Cerebellar cortex (tissue), 1 donor: ENCODE measurements around the gene DSTN.

Experiments
- DNase-seq: peaks from one replicate; pipeline ENCODE4 v3.0.0-alpha.2; 2015; ENCODE audit warnings: low spot score

Gene DSTN

DNA sequence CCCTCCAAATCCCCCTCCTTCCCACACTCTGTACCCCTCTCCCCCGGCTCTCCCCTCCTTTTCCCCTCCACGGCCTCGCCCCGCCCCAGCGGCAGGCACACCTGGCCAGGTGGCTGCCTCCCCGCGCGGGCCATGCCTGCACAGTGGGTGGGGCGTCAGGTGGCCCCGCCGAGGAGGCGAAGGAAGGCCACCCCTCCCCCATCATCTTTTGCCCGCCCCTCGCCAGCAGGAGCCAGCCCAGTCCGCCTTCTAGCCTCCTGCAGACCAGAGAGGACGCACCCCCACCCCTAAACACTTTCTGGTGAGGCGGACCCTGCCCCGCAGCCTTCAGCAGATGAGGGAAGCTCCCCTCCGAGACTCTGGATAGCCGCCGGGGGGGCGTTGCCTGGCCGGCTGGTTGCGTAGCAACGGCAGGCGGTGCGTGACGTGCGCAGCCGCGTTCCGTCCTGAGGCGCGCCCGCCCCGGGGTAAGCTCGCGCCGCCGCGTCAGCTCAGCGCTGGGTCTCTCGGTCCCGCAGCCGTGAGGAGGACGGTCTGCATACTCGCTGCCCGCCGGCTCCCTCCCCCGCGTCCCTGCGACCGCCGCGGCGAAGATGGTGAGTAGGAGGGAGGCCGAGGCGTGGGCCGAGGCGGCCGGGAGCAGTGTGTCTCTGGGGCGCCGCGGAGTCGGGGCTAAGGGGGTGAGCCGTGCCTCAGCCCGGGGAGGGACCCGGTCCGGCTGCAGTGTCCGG, at the start of gene DSTN:
DSTN (plus strand) TSS at position 460 of the 731 bp plus-strand sequence; CDS start at position 594, 134 bp downstream.
- peak; percentile 92 for DNase-seq

DNA sequence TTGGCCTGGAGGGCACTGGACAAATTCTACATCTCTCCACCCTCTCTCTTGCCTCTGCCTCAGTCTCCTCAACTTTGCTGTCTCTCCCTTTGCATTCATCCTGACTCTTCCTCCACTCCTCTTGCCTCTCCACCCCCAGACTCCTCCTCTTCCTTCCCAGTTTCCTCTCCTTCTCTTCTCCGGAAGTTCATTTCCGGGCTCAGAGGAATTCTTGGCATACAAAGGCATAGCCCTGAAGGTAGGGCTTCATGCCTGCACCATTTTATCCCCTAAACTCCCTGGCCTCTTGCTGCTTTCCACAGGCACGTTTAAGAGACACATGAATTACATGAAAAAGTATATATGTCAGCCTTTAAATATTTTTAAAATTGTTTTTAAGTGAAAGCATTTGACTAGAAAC, 49.3 kb upstream of the DSTN start:
- no peak for DNase-seq

DNA sequence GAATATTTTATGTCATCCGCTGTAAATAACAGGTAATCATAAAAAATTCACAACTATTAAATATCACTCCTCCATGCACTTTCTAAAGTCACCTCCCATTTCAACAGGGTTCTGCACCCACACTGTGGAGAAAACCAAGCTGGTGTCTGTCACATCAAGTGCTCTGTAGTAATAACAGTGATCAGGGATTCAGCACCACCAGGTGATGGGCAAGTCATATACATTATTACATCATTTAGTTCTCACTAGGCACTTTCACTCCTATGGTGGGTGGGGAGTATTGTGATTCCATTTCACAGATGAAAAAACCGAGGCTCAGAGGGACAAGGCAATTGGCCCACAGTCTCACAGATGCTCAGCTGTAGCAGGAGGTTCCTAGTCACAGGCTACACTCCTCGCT, 47.3 kb upstream of the DSTN start:
- no peak for DNase-seq

DNA sequence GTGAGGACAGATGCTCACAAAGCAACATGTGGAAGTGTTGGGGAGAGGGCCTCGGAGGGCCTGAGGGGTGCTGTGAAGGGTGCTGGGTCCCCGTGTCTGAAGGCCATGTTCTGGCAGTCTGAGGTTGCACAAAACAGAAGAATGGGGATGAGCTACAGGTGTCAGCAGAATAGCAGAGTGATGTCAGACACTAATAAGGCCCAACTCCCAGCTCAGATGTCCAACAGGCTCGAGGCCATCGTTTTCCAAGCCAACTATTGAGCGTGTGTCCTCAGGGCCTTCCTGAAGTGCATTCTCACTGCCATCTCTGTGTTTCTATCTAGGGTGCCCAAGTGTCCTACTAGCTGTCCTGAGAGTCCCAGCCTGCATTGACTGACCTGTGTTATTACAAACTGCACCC, 46.5 kb upstream of the DSTN start:
- no peak for DNase-seq

DNA sequence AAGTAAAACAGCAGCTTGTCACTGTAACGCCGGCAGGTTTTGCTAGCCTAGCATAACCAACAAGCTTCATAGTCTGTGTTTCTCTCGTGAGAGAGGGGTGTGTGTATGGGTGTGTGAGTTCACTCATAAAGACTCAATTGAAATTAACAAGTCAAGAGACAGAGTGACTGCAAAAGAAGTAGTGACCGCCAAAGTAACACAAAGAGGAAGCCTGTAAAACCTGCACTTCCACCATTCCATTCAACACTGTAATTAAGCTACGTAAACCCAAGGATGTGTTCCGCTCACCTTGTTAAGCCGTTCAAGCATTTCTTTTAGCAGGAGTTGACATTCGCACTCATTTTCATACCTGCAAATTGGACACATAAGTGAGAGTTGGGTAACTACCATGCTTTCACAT, 45.3 kb upstream of the DSTN start:
- no peak for DNase-seq

DNA sequence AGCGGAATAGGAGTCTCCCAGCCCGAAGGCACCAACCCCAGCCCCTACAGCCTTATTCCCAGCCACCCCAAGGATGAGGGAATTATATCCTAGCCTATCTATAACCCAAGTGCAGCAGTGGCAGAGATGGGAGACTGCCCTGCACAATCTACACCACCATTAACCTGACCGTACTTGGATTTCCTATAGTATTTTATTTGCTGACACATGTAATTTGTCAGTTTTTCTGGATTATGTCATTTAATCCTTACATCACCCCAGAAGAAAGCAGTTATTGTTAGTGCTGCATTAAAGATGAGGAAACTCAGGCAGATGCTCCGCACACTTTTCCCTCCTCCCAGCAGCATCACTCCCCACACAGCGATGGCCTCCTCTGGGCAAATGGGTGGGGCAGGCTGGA, 44.7 kb upstream of the DSTN start:
- DNase-seq: no peak

DNA sequence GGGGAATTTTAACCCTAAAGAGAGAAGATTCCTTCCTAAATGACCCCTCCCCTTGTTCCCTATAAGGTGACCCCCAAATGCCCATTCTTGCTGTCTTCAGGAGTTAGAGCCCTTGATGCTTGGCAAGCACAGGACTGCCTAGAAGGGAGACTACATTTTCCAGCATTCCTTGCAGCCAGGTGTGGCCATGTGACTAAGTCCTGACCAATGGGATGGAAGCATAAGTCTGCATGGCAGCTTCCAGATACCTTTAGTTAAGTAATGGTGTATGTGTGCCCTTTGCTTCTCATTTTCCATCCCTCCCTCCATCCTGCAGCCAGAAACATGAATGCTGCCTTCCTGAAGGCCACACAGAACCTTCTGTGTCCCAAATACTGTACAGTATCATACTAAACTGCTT, 44.2 kb upstream of the DSTN start:
- DNase-seq: peak; percentile 56

DNA sequence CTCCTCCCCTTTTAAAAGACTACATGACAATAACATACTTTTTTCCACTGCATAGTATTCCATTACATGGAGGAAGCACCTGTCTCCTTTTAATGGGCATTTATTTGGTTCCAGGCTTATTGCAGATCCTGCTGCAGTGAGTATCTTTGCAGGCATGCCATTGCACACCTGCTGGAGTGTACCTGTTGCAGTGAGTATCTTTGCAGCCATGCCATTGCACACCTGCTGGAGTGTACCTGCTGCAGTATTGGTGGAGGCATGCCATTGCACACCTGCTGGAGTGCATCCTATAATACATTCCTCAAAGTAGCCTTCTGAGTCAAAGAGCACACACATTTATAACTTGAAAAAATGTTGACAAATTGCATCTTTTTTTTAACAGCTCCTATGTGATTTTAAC, 40.3 kb upstream of the DSTN start:
- DNase-seq: no peak

DNA sequence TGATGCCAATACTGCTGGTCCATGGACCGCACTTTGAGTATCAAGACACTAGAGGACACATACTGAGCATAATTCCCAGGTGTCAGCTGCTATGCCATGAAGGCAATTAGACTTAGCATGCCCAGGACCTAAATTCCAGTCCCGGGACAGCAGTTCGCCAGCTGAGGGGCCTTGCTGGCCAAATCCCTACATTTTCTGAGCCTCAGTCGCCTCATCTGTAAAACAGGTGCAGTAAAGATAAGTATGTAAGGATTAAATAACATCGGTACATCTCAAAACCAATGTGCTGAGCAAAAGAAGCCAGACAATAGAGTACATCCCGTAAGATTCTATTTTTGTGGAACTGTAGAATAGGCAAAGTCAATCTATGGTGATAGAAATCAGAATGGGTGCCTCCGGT, 39.7 kb upstream of the DSTN start:
- DNase-seq: peak; percentile 3

DNA sequence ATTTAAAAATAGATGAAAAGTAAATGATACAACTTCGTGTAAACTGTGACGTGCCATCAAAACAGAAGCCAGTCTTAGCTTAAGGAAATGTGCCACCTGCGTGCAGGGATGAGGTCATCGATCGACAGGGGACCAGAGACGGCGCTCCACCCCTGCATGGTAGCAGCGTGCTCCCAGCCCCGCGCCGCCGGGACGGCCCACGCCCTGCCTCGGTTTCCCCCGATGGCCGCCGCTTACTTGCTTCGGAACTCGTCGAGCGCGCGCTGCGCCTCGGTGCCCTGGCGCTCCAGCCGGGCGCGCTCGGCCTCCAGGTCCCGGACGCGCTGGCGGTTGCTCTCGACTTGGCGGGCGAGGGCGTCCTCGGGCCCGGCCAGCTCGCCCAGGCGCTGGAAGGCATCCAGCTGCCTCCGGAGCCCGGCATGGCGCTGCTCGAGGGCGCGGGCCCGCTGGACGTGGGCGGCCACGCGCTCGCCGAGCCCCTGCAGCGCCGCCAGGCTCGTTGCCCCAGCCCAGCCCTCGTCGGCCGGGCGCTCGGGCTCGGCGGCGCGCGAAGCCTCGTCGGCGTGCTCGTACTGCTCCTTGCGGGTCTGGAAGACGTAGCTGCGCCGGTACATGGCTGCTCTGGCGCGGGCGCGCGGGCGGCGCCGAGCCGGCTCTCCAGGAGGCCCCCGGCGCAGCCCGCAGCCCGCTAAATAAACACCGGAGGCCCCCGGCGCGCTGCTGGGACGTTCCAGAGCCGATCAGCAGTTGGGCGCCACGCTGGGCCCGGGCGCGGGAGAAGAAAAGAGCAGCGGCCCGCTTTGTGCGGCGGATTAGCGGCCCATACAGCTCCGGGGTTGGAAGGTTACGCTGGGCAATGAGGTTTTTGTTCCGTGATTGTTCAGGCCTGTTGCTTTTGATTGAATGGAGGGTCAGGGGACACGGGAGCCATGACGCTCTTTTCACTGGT, 38.9 kb upstream of the DSTN start, which contains the start of gene BFSP1:
BFSP1 (minus strand) TSS at position 664 of the 949 bp plus-strand sequence; CDS start at position 614, 50 bp downstream.
- DNase-seq: peak; percentile 49

DNA sequence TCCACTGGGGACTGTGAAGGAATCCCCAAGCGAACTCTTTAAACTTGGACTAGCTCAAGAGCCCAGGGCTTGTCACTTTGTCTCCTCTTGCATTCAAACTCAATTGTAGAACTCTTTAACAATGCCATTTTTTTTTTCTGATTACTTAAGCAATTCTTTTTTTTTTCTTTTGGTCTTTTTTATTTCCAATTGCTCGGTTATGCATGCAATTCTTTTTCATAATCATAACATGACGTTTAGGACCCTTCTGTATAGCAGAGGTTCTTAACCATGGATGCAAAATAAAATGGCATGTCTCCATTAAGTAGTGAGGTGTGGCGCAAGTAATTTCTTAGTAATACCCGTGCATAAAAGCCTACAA, 38.2 kb upstream of the DSTN start:
- no peak for DNase-seq

DNA sequence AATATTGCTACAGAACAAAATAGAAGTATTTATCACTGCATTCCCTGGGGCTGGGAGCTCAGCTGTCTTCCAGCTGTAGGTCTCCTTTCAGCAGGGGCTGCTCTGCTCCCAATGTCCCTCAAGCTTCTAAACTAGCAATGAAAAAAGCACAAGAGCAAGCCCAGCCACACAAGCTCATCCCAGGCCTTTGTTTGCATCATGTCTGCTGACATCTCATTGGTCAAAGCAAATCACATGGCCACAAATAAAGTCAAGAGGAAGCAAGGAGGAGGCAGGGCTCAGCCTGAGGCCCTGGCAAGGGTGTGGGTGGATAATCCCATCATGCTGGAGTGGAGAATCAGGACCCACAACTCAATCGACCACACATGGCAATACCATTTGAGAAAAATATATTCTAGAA, 36.5 kb upstream of the DSTN start:
- DNase-seq: peak; percentile 29

DNA sequence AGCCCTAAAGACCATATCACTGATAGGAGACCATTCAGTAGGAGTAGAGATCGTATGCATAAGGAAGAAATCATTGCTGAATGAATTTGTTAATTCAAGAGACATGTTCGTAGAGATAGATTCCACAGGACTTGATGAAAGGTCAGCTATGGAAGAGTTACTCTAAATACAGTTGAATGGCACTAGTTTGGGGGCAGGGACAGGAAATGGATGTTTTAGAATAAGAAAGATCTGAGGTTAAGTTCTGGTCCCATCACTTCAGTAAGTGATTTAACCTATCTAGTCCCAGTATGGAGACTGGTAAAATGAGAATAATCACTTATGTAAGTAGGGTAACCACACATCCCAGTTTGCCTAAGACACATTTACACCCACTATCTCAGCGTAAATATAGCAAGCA, 35.8 kb upstream of the DSTN start:
- no peak for DNase-seq

DNA sequence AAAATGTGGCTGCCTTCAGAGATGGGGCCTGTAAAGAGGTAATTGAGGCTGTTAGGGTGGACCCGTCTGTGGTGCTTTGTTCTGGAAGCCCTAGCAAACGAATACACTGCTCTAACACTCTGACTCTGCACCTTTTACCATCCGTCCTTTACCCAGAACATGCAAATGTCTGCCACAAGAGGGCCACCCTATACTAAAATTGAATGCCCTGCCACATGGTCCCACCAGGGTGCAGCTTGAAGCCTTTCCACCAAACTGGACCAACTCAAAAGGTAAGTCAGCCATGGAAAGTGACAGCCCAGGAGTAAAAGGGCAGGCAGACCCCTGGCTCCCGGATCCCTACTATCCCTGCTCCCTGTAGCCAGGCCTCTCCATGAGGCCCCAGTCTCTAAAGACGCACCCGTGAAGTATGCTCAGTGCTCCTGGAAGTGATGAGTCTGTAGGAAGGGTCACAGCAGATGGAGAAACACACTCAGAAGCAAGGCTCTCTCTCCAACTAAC, 32.9 kb upstream of the DSTN start:
- peak; percentile 90 for DNase-seq

DNA sequence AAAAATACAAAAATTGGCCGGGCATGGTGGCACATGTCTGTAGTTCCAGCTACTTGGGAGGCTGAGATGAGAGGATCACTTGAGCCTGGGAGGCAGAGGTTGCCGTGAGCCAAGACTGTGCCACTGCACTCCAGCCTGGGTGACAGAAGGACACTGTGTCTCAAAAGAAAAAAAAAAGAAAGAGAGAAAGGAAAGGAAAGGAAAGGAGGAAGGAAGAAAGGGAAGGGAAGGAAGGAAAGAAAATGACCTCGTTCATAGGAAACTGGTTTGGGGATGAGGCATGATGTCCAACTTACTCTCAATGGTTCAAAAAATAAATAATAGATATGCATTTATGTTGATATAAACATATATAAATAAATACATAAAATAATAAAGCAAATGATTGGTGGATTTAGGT, 31.9 kb upstream of the DSTN start:
- no peak for DNase-seq

DNA sequence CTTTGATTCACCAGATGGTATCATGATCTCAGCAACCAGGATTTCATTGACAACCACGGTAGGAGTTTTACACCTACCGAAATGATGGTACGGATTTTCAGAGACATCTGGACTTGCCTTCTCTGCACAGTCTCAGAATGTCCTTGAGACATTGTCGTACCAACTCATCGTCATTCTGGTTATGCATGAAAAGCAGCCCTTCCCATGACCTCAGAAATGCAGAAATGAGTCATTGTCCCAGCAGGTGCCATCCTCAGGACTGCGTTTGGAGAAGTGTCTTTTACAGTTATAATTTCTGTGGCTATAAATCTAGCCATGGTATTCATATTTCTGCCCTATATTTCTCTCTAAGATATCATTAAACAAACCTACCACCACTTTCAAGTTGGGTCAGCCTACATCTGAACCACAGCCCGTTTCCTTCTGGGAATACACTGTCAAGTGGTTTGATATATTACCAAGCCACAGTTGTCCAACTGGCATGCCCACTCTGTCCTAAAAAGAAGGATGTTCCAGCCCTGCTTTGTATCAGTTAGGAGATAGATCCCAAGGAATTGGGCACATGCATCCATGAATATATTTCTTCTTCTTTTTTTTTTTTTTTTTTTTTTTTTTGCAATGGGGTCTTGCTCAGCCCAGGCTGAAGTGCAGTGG, 31.2 kb upstream of the DSTN start:
- no peak for DNase-seq

DNA sequence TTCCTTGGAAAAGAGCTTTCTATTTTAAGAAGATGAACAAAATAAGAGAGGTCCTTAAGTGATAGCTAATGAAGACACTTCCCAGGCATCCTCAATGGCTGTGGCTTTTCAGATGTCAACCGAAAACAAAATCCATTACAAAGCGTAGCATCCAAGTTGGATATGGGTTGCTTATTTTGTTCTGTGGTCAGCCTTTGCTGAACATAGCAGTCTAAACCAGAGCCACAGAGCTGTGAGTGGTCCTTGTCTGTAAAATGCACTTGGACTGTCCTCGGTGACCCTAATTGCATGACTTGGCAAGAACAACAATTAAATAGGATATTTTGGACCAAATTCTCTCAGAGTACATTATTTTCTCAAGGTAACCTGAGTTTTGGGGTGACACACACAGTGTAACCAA, 28.3 kb upstream of the DSTN start:
- no peak for DNase-seq

DNA sequence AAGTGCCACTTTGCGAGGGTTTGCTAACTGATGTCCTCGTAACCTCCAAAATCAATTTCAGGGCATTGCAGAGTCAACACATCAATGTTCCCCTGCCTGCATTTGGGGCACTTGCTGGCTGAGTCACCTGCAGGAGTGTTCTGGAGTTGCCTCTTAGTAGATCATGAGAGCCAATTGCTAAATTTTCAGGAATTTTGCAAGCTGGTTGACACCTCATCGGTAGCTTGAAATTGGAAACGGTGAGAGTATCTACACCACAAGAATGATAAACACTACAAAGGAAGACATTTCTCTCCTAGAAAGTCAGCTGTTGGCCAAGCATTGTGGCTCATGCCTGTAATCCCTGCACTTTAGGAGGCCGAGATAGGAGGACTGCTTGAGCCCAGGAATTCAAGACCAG, 27.9 kb upstream of the DSTN start:
- no peak for DNase-seq

DNA sequence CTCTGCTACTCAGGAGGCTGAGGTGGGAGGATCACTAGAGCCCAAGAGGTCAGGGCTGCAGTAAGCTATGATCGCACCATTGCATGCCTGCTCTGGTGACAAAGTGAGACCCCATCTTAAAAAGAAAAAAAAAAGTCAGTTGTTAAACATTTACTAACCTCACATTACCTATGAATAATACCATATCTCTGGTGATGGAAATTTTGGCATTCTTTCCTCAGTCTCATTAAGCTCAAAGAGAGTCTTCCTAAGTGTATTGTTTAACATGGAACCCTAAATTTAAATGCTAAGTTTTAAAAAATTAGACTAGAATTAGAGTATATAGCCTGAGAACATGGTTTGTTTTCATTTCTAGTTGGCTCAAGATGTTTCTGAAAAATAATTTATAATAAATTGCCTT, 27.4 kb upstream of the DSTN start:
- DNase-seq: no peak

DNA sequence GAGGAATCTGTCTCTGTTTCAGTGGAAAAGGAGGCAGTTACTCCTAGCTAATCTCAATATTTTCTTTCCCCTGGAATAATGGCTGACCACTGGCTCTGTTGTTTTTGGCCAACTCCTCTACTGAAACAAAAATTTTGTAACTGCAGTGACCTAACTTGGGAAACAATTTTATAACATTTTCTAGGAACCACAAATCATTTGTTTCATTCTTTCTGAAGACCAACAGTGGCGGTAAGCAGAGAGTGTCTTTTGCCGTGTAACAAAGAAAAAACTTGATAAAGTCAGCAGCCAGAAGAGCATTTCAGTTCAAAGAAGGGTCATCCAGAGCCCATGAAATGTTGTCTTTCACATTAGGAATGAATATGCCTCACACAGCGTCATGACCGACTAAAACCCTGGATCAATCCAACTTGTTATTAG, 26.9 kb upstream of the DSTN start:
- no peak for DNase-seq

DNA sequence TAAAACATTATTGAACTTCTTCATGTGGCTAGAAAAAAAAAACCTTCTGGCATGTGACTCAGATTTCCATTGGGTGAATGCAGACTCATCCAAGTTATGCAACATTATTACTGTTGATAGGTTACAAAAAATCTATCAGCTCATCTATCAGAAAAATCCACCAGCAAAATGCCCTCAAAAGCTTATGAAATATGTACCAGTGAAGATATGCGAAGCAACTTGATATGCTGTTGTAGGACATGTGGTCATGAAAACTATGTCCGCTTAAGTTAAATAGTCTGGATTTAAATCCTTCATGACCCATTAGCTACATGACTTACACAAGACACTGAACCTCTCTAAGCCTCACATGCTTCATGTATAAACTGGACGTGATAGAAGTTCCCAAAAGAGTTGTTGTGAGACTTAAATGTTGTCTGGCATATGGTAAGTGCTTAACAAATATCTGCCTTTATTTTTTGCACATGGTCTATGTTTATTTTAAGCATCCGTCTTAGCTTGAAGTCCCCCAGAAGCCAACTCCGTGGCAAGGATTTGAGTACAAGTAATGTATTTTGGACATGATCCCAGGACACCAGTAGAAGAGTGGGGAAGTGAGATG, 26.2 kb upstream of the DSTN start:
- DNase-seq: no peak

DNA sequence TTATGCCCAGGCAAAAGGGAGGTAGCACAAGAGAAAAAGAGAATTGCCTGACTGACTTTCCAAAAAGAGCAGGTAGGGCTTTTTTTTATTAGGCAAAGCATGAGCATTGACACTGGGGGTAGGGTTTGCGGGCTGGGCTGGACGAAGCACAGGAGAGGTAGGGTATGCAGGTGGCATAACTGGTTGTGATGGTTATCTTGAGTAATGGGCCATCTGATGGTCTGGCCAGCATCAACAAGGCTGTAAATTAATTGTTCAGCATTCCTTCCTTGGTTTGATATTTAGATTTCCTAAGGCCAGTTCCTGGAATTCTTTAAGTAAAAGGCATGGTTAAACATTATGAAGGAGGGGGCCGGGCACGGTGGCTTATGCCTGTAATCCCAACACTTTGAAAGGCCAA, 24.7 kb upstream of the DSTN start:
- no peak for DNase-seq
